Endothelial cell of umbilical vein (primary cell): ENCODE measurements around the gene UQCC2. TPM values are rescaled to one million over a fixed set of nuclear protein-coding genes. Genes with fewer than 3 reads are reported as not detected.
A peak's percentile ranks its signal among the peaks of the same experiment; 100 is the strongest.

Experiments used
- BruUV-seq: library from RNA; stranded (reverse); fragments of 400-500 nt; replicated peaks from 2 replicates; lab custom pipeline; 2021; lab: Mats Ljungman, UMichigan
- CTCF ChIA-PET: fragments of 300-600, 350-600 bp; sonication (Branson Sonifier 250); formaldehyde crosslinking; loops from one replicate; lab custom pipeline; 2021; ENCODE audit warnings: antibody characterized with exemption, inconsistent platforms; lab: Charles Lee
- POLR2A ChIA-PET: fragments of 300-600, 350-600 bp; sonication (Branson Sonifier 250); formaldehyde crosslinking; loops from one replicate; lab custom pipeline; 2021; ENCODE audit warnings: antibody characterized with exemption, inconsistent platforms; lab: Charles Lee
- DNase-seq: peaks from one replicate; pipeline ENCODE4 v3.0.0-alpha.2; 2011; ENCODE audit warnings: low read depth, low spot score
- FAIRE-seq: peaks from 2 replicates; lab custom pipeline; 2011; peaks lifted over from hg19 to GRCh38; lab: Jason Lieb, UNC
- H2AFZ ChIP-seq: 2 replicates; pipeline ENCODE4 v1.6.0; 2012; ENCODE audit warnings: low read depth, low read length, control low read depth, inconsistent platforms
- H3K27ac ChIP-seq: 2 replicates; pipeline ENCODE4 v1.5.1; 2011; ENCODE audit warnings: low read depth, mild to moderate bottlenecking, control low read depth, low read length, moderate library complexity; ENCODE audit not compliant: insufficient read depth
- H3K27me3 ChIP-seq, 2 experiments: 2 replicates each; pipeline versions ENCODE4 v1.6.0 to v1.6.1; 2011; ENCODE audit warnings: low read length in 2 of 2, mixed read lengths in 1 of 2; ENCODE audit not compliant: control insufficient read depth in 2 of 2, insufficient read depth in 2 of 2
- H3K36me3 ChIP-seq, 2 experiments: 2 replicates in 1 of 2; 3 replicates in 1 of 2; pipeline ENCODE4 v1.5.1; 2011; ENCODE audit warnings: low read length in 2 of 2, mild to moderate bottlenecking in 1 of 2, moderate library complexity in 1 of 2; ENCODE audit not compliant: control insufficient read depth in 2 of 2, insufficient read depth in 2 of 2; ENCODE audit errors: extremely low read depth in 1 of 2
- H3K4me1 ChIP-seq: 3 replicates; pipeline ENCODE4 v1.5.1; 2011; ENCODE audit warnings: mild to moderate bottlenecking, low read length; ENCODE audit not compliant: control insufficient read depth, insufficient read depth; ENCODE audit errors: extremely low read depth
- H3K4me2 ChIP-seq: 2 replicates; pipeline ENCODE4 v1.6.1; 2011; ENCODE audit warnings: low read length, control low read depth, mixed read lengths; ENCODE audit not compliant: insufficient read depth
- H3K4me3 ChIP-seq, 3 experiments: fragments of 200-600 bp in 1 of 3; sonication (generic), shearing (Covaris generic) in 1 of 3; replicated peaks in 1 of 3; 2 replicates each; pipeline ENCODE4 v1.5.1; 2011 to 2016; ENCODE audit warnings: control low read depth in 3 of 3, low read length in 3 of 3, mild to moderate bottlenecking in 2 of 3, inconsistent platforms in 1 of 3, low read depth in 1 of 3, moderate library complexity in 1 of 3; ENCODE audit not compliant: insufficient read depth in 1 of 3
- H3K79me2 ChIP-seq: 2 replicates; pipeline ENCODE4 v1.6.0; 2012; ENCODE audit warnings: low read length, inconsistent platforms; ENCODE audit not compliant: control insufficient read depth, insufficient read depth
- H3K9ac ChIP-seq: replicated peaks from 2 replicates; pipeline ENCODE3; 2011; ENCODE audit warnings: low read length, control low read depth; ENCODE audit not compliant: insufficient read depth; ENCODE audit errors: extremely low read depth
- H3K9me1 ChIP-seq: replicated peaks from 3 replicates; pipeline ENCODE4 v1.6.0; 2011; ENCODE audit warnings: mild to moderate bottlenecking, low read length; ENCODE audit not compliant: control insufficient read depth, insufficient read depth; ENCODE audit errors: extremely low read depth
- H3K9me3 ChIP-seq: replicated peaks from 2 replicates; pipeline ENCODE4 v1.5.1; 2012; ENCODE audit warnings: low read length, inconsistent platforms; ENCODE audit not compliant: control insufficient read depth, insufficient read depth
- H4K20me1 ChIP-seq: replicated peaks from 2 replicates; pipeline ENCODE3; 2011; ENCODE audit warnings: mild to moderate bottlenecking, low read length; ENCODE audit not compliant: control insufficient read depth, insufficient read depth; ENCODE audit errors: extremely low read depth
- CTCF ChIP-seq, 2 donors: IDR thresholded peaks; 1 replicate in 1 of 2; 2 replicates in 1 of 2; pipeline ENCODE4 v1.5.1; 2011; ENCODE audit warnings: low read length in 2 of 2, mild to moderate bottlenecking in 2 of 2, moderate library complexity in 2 of 2, control low read depth in 1 of 2, inconsistent platforms in 1 of 2, low read depth in 1 of 2; ENCODE audit not compliant: insufficient read depth in 1 of 2; ENCODE audit errors: extremely low read depth in 1 of 2
- EZH2 ChIP-seq: IDR thresholded peaks from 2 replicates; pipeline ENCODE4 v1.6.1; 2012; ENCODE audit warnings: borderline replicate concordance, low read depth, mild to moderate bottlenecking, moderate library complexity, low read length, inconsistent platforms; ENCODE audit not compliant: severe bottlenecking
- FOS ChIP-seq: IDR thresholded peaks from 2 replicates; pipeline ENCODE4 v1.6.1; 2011; ENCODE audit warnings: mild to moderate bottlenecking, low read length, moderate library complexity, borderline replicate concordance; ENCODE audit not compliant: insufficient read depth
- GATA2 ChIP-seq: IDR thresholded peaks from 2 replicates; pipeline ENCODE4 v1.7.0; 2011; ENCODE audit warnings: low read depth, mild to moderate bottlenecking, moderate library complexity, mixed read lengths, low read length; ENCODE audit not compliant: insufficient read length, insufficient read depth
- JUN ChIP-seq: IDR thresholded peaks from 2 replicates; pipeline ENCODE4 v1.6.1; 2011; ENCODE audit warnings: borderline replicate concordance, low read depth; ENCODE audit not compliant: insufficient read length, insufficient read depth
- MAX ChIP-seq: IDR thresholded peaks from 2 replicates; pipeline ENCODE4 v1.6.1; 2011; ENCODE audit not compliant: insufficient read depth, insufficient read length
- MYC ChIP-seq: IDR thresholded peaks from one replicate; pipeline ENCODE4 v1.6.1; 2011; ENCODE audit warnings: mild to moderate bottlenecking, low read depth, low read length
- POLR2A ChIP-seq: IDR thresholded peaks from 2 replicates; pipeline ENCODE4 v1.6.1; 2012; ENCODE audit warnings: low read depth, mild to moderate bottlenecking, control low read depth, low read length
- POLR2AphosphoS5 ChIP-seq: IDR thresholded peaks from 2 replicates; pipeline ENCODE4 v1.6.1; 2012; ENCODE audit warnings: low read depth, mild to moderate bottlenecking, control low read depth, low read length, moderate library complexity; ENCODE audit not compliant: insufficient read depth
- dilution Hi-C: fragments of 300-500 bp; cut with MboI; formaldehyde crosslinking; loops from one replicate; pipeline ENCODE4 v1.15.0; 2019; ENCODE audit warnings: low sequenced_read_pairs; ENCODE audit not compliant: extremely low pct_ligation_motif_present
- intact Hi-C: fragments of 100-400 bp; cut with micrococcal nuclease; formaldehyde crosslinking; loops from one replicate; pipeline ENCODE4 v1.10.0; 2022
- polyA plus RNA-seq, 4 experiments: library from polyadenylated mRNA; depleted of rRNA in 3 of 4; stranded (reverse) in 3 of 4; unstranded in 1 of 4; fragments of >200 nt; gene quantifications; 2 replicates each; pipeline versions ENCODE4 v1.2.1 to v1.2.3, GENCODE V29; 2011 to 2012; ENCODE audit warnings: missing spikeins in 1 of 4
- total RNA-seq: library from RNA; stranded (reverse); gene quantifications from 2 replicates; pipeline ENCODE4 v1.2.3, GENCODE V29; 2021

UQCC2 gene
- total and polyA plus RNA-seq, 2 donors (not counting 3 experiments of a cell fraction or from before 2014, with no cell fraction given): 46.3 to 95.3 TPM

- H3K9me1 ChIP-seq: no peaks in the 10 kb centered on the region
- dilution Hi-C loops (no loop called here), intact Hi-C loops (no loop called here)
- H2AFZ ChIP-seq: no peak overlapping the region
- H3K36me3 ChIP-seq: peaks cover 0 to 12% of the 10 kb centered on the region in 2 experiments
- H3K9me3 ChIP-seq: no peaks in the 10 kb centered on the region
- TF ChIP-seq MAX (no peak), CTCF (IDR thresholded peaks at IDR 0.05; ENCODE audit: extremely low read depth in 1 of 2, insufficient read depth in 1 of 2, low read depth in 1 of 2, low read length in 2 of 2) (no peak), POLR2AphosphoS5 (no peak), MYC (no peak), FOS (no peak), GATA2 (no peak), POLR2A (no peak), EZH2 (no peak), JUN (no peak)
- peaks cover 69% of the 10 kb centered on the region for H3K4me1 ChIP-seq
- DNase-seq (no peak), FAIRE-seq (no peak)
- H3K27me3 ChIP-seq: no peaks in the 10 kb centered on the region
- POLR2A ChIA-PET: interaction anchor here (1.7 kb wide), 1 partner anchor 16 kb away, joined by 7 read pairs; the partner anchor contains the start of gene UQCC2
- no peak overlapping the region for H3K4me2 ChIP-seq
- H3K27ac ChIP-seq: peak overlapping the region; percentile 89
- CTCF ChIA-PET: interaction anchor here (0.9 to 5.9 kb wide), 6 partner anchors 22 to 105 kb away, joined by 3 to 47 read pairs (median 4); partner anchors contain the start of gene ITPR3
- peaks cover 3% of the 10 kb centered on the region for H3K79me2 ChIP-seq
- peak overlapping the region; percentile 56 for H3K9ac ChIP-seq
- H3K4me3 ChIP-seq: no peak overlapping the region
- no TSS peak for BruUV-seq
- H4K20me1 ChIP-seq: no peaks in the 10 kb centered on the region
These were observed 16.5 kb downstream of the UQCC2 start for GRCh38 chr6:33694977-33695376.
